Fibroblast of mammary gland (primary cell): ENCODE data around the gene TGFB1I1.

ENCODE experiments used
- DNase-seq: peaks from one replicate; pipeline ENCODE4 v3.0.0-alpha.2; 2010; ENCODE audit warnings: low read depth
- H3K4me3 ChIP-seq: 2 replicates; pipeline ENCODE4 v1.5.1; 2011; ENCODE audit warnings: low read depth, mild to moderate bottlenecking, low read length, moderate library complexity; ENCODE audit not compliant: control insufficient read depth
- CTCF ChIP-seq: conservative IDR thresholded peaks from 2 replicates; pipeline ENCODE4 v1.5.1; 2011; ENCODE audit warnings: low read depth, low read length, inconsistent platforms; ENCODE audit not compliant: control insufficient read depth, insufficient read depth

The TGFB1I1 gene

GRCh38 chr16:31465788-31466370, 6.1 kb upstream of the TGFB1I1 start:
- TF ChIP-seq CTCF: no peak
- no peak for DNase-seq
- H3K4me3 ChIP-seq: no peak overlapping the region

GRCh38 chr16:31466381-31466841, 5.5 kb upstream of the TGFB1I1 start:
- no peak for DNase-seq
- no peak for TF ChIP-seq CTCF
- no peak overlapping the region for H3K4me3 ChIP-seq

GRCh38 chr16:31467151-31467773, 4.7 kb upstream of the TGFB1I1 start:
- DNase-seq: peak; percentile 39
- H3K4me3 ChIP-seq: no peak overlapping the region
- TF ChIP-seq CTCF: no peak

GRCh38 chr16:31467858-31468257, 4.1 kb upstream of the TGFB1I1 start:
- H3K4me3 ChIP-seq: no peak overlapping the region
- TF ChIP-seq CTCF: no peak
- no peak for DNase-seq

- H3K4me3 ChIP-seq: no peak overlapping the region
- TF ChIP-seq CTCF: no peak
- no peak for DNase-seq
Observed at GRCh38 chr16:31470615-31471014, 1.3 kb upstream of the TGFB1I1 start.

GRCh38 chr16:31471241-31471874, 594 bp upstream of the TGFB1I1 start:
- no peak for DNase-seq
- no peak for TF ChIP-seq CTCF
- H3K4me3 ChIP-seq: peak overlapping the region; percentile 80
